Hepatocyte (in vitro differentiated cells): Measurements from ENCODE around the gene SERTAD2.

ENCODE experiments used
- CTCF ChIP-seq: fragments of 200-600 bp; sonication (generic); IDR thresholded peaks from 2 replicates; pipeline ENCODE4 v1.5.1; 2016; ENCODE audit warnings: antibody characterized with exemption, mild to moderate bottlenecking; ENCODE audit not compliant: poor library complexity
- EZH2 ChIP-seq: fragments of 200-600 bp; sonication (generic); IDR thresholded peaks from 2 replicates; pipeline ENCODE4 v1.6.1; 2016; ENCODE audit warnings: antibody characterized with exemption, mild to moderate bottlenecking, borderline replicate concordance

GRCh38 chr2:64657411-64657810, 3.7 kb upstream of the SERTAD2 start:
- TF ChIP-seq CTCF (no peak), EZH2 (no peak)
